Measurements from ENCODE around the gene FBRS. TPM values are rescaled to one million over a fixed set of nuclear protein-coding genes. Genes with fewer than 3 reads are reported as not detected.

Gene FBRS
- total and polyA plus RNA-seq, 2 donors (not counting 1 experiment from before 2014, with no cell fraction given): 5.5 to 20.8 TPM

DNA sequence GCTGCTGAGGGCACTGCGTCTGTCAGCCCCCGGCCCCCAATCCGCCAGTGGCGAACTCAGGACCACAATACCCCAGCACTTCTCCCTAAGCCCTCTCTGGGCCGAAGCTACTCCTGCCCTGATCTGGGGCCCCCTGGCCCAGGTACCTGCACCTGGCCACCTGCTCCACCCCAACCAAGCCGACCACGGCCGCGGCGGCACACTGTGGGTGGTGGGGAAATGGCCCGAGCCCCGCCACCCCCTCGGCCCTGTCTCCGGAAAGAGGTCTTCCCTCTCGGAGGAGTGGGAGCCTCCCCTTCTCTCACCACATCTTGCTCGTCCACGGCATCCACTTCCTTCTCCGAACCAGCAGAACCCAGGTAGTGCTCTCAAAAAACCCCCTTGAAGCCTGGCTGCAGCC is 3.4 kb upstream of the FBRS start:
- Histone ChIP-seq H3K36me3 (ENCODE audit: control insufficient read depth, insufficient read depth, low read length) (peaks cover 13% of the 10 kb centered on the region), H3K27me3 (ENCODE audit: control insufficient read depth, insufficient read depth, low read length) (no peaks in the 10 kb centered on the region), H3K9ac (ENCODE audit: insufficient read depth, low read length) (no peak overlapping the region), H3K79me2 (ENCODE audit: control insufficient read depth, insufficient read depth, low read length) (peaks cover 16% of the 10 kb centered on the region), H2AFZ (ENCODE audit: low read length) (no peak overlapping the region), H3K9me3 (ENCODE audit: control insufficient read depth, insufficient read depth, low read depth, low read length) (no peaks in the 10 kb centered on the region), H3K27ac (ENCODE audit: insufficient read depth, low read length) (no peak overlapping the region), H4K20me1 (ENCODE audit: control insufficient read depth, extremely low read depth, insufficient read depth, low read length) (no peaks in the 10 kb centered on the region), H3K4me3 (replicated peaks in 1 of 4; ENCODE audit: control extremely low read depth in 1 of 4, insufficient read depth in 1 of 4, low read depth in 3 of 4, low read length in 4 of 4) (no peak overlapping the region), H3K4me2 (ENCODE audit: extremely low read depth, insufficient read depth, low read length) (no peak overlapping the region), H3K4me1 (ENCODE audit: control insufficient read depth, extremely low read depth, insufficient read depth, low read length) (peaks cover 12% of the 10 kb centered on the region)
- DNase-seq (ENCODE audit: low read depth in 2 of 2): no peak
- TF ChIP-seq EZH2 (IDR thresholded peaks at IDR 0.05; ENCODE audit: low read length, missing control alignments): no peak
- TF ChIP-seq, protein P1, sequence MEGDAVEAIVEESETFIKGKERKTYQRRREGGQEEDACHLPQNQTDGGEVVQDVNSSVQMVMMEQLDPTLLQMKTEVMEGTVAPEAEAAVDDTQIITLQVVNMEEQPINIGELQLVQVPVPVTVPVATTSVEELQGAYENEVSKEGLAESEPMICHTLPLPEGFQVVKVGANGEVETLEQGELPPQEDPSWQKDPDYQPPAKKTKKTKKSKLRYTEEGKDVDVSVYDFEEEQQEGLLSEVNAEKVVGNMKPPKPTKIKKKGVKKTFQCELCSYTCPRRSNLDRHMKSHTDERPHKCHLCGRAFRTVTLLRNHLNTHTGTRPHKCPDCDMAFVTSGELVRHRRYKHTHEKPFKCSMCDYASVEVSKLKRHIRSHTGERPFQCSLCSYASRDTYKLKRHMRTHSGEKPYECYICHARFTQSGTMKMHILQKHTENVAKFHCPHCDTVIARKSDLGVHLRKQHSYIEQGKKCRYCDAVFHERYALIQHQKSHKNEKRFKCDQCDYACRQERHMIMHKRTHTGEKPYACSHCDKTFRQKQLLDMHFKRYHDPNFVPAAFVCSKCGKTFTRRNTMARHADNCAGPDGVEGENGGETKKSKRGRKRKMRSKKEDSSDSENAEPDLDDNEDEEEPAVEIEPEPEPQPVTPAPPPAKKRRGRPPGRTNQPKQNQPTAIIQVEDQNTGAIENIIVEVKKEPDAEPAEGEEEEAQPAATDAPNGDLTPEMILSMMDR (conservative IDR thresholded peaks at IDR 0.05 in 1 of 2, IDR thresholded peaks at IDR 0.05 in 1 of 2; ENCODE audit: low read depth in 1 of 2, low read length in 2 of 2): no peak

- Histone ChIP-seq H3K4me1 (ENCODE audit: control insufficient read depth, extremely low read depth, insufficient read depth, low read length) (peaks cover 12% of the 10 kb centered on the region), H2AFZ (ENCODE audit: low read length) (no peak overlapping the region), H3K36me3 (ENCODE audit: control insufficient read depth, insufficient read depth, low read length) (peaks cover 13% of the 10 kb centered on the region), H3K9me3 (ENCODE audit: control insufficient read depth, insufficient read depth, low read depth, low read length) (no peaks in the 10 kb centered on the region), H3K27ac (ENCODE audit: insufficient read depth, low read length) (no peak overlapping the region), H3K4me3 (replicated peaks in 1 of 4; ENCODE audit: control extremely low read depth in 1 of 4, insufficient read depth in 1 of 4, low read depth in 3 of 4, low read length in 4 of 4) (no peak overlapping the region), H3K4me2 (ENCODE audit: extremely low read depth, insufficient read depth, low read length) (no peak overlapping the region), H4K20me1 (ENCODE audit: control insufficient read depth, extremely low read depth, insufficient read depth, low read length) (no peaks in the 10 kb centered on the region), H3K79me2 (ENCODE audit: control insufficient read depth, insufficient read depth, low read length) (peaks cover 27% of the 10 kb centered on the region), H3K27me3 (ENCODE audit: control insufficient read depth, insufficient read depth, low read length) (no peaks in the 10 kb centered on the region), H3K9ac (ENCODE audit: insufficient read depth, low read length) (no peak overlapping the region)
- no peak for TF ChIP-seq EZH2 (IDR thresholded peaks at IDR 0.05; ENCODE audit: low read length, missing control alignments)
- TF ChIP-seq, protein P1 (conservative IDR thresholded peaks at IDR 0.05 in 1 of 2, IDR thresholded peaks at IDR 0.05 in 1 of 2; ENCODE audit: low read depth in 1 of 2, low read length in 2 of 2): no peak
- no peak for DNase-seq (ENCODE audit: low read depth in 2 of 2)
Observed at GRCh38 chr16:30655815-30656347, 2.4 kb upstream of the FBRS start.

DNA sequence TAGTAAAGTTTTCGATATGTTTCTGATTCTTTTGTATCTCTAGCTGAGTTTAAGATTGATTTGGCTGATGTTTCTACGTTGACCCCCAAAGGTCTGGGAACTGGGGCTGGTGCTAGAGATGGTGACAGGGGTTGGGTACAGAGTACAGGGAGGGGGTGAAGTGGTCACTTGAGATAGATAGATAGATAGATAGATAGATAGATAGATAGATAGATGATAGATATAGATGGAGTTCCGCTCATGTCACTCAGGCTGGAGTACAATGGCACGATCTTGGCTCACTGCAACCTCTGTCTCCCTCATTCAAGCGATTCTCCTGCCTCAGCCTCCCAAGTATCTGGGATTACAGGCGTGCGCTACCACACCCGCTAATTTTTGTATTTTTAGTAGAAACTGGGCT is 1.8 kb upstream of the FBRS start:
- no peaks in the 10 kb centered on the region for H3K9me3 ChIP-seq (ENCODE audit: control insufficient read depth, insufficient read depth, low read depth, low read length)
- no peak overlapping the region for H3K4me2 ChIP-seq (ENCODE audit: extremely low read depth, insufficient read depth, low read length)
- H3K4me3 ChIP-seq (replicated peaks in 1 of 4; ENCODE audit: control extremely low read depth in 1 of 4, insufficient read depth in 1 of 4, low read depth in 3 of 4, low read length in 4 of 4): no peak overlapping the region
- DNase-seq (ENCODE audit: low read depth in 2 of 2): no peak
- peaks cover 16% of the 10 kb centered on the region for H3K4me1 ChIP-seq (ENCODE audit: control insufficient read depth, extremely low read depth, insufficient read depth, low read length)
- H2AFZ ChIP-seq (ENCODE audit: low read length): no peak overlapping the region
- peaks cover 32% of the 10 kb centered on the region for H3K79me2 ChIP-seq (ENCODE audit: control insufficient read depth, insufficient read depth, low read length)
- H4K20me1 ChIP-seq (ENCODE audit: control insufficient read depth, extremely low read depth, insufficient read depth, low read length): no peaks in the 10 kb centered on the region
- H3K27me3 ChIP-seq (ENCODE audit: control insufficient read depth, insufficient read depth, low read length): no peaks in the 10 kb centered on the region
- TF ChIP-seq, protein P1 (conservative IDR thresholded peaks at IDR 0.05 in 1 of 2, IDR thresholded peaks at IDR 0.05 in 1 of 2; ENCODE audit: low read depth in 1 of 2, low read length in 2 of 2): no peak
- no peak for TF ChIP-seq EZH2 (IDR thresholded peaks at IDR 0.05; ENCODE audit: low read length, missing control alignments)
- peaks cover 17% of the 10 kb centered on the region for H3K36me3 ChIP-seq (ENCODE audit: control insufficient read depth, insufficient read depth, low read length)
- no peak overlapping the region for H3K27ac ChIP-seq (ENCODE audit: insufficient read depth, low read length)
- no peak overlapping the region for H3K9ac ChIP-seq (ENCODE audit: insufficient read depth, low read length)

All from fibroblast of lung (primary cell).